HepG2 (cell line): ENCODE data around the gene PHOSPHO2. TPM values are rescaled to one million over a fixed set of nuclear protein-coding genes. Genes with fewer than 3 reads are reported as not detected.

Source experiments
- ATAC-seq: fragments of 200-7000 bp; cut with Tn5 transposase; 3 replicates; pipeline ENCODE4 v1.9.1; 2020; ENCODE audit warnings: mild to moderate bottlenecking, moderate library complexity
- BruUV-seq: library from RNA; stranded (reverse); fragments of 400-500 nt; replicated peaks from 2 replicates; lab custom pipeline; 2021; lab: Mats Ljungman, UMichigan
- CTCF ChIA-PET: fragments of 300-600 bp; formaldehyde crosslinking; extraction: SDS; loops from one replicate; lab custom pipeline; 2021; ENCODE audit warnings: low total read pairs, inconsistent platforms, low intra/inter-chr PET ratio; lab: Yijun Ruan, JAX
- POLR2A ChIA-PET: fragments of 350-600 bp; sonication (Branson Sonifier 250); formaldehyde crosslinking; loops from one replicate; lab custom pipeline; 2020; ENCODE audit warnings: antibody characterized with exemption, inconsistent platforms; lab: Yijun Ruan, JAX
- DNase-seq: peaks from one replicate; pipeline ENCODE4 v3.0.0-alpha.2; 2015; ENCODE audit warnings: low spot score
- FAIRE-seq: peaks from 3 replicates; lab custom pipeline; 2011; peaks lifted over from hg19 to GRCh38; lab: Jason Lieb, UNC
- H2AFZ ChIP-seq: one replicate; pipeline ENCODE4 v1.6.1; 2011; ENCODE audit warnings: low read length, inconsistent platforms
- H3K27ac ChIP-seq: fragments of 300-600 bp; 3 replicates; pipeline ENCODE4 v1.8.0; 2011; ENCODE audit warnings: mixed run types, mild to moderate bottlenecking, mixed read lengths, low read length, inconsistent platforms; ENCODE audit not compliant: insufficient read depth; ENCODE audit errors: extremely low read length
- H3K27me3 ChIP-seq, 2 experiments: fragments of 200-600 bp in 1 of 2; 2 replicates in 1 of 2; 3 replicates in 1 of 2; pipeline versions ENCODE4 v1.6.0 to v1.8.0; 2011; ENCODE audit warnings: low read length in 2 of 2, mild to moderate bottlenecking in 2 of 2, moderate library complexity in 2 of 2, inconsistent platforms in 1 of 2; ENCODE audit not compliant: insufficient read depth in 2 of 2, control insufficient read depth in 1 of 2
- H3K36me3 ChIP-seq, 2 experiments: fragments of 200-600 bp in 1 of 2; replicated peaks in 1 of 2; 2 replicates in 1 of 2; 3 replicates in 1 of 2; pipeline versions ENCODE4 v1.5.1 to v1.8.0; 2011; ENCODE audit warnings: low read length in 2 of 2, inconsistent platforms in 1 of 2; ENCODE audit not compliant: insufficient read depth in 2 of 2, control insufficient read depth in 1 of 2
- H3K4me1 ChIP-seq: 2 replicates; pipeline ENCODE4 v1.5.1; 2012; ENCODE audit warnings: low read length, inconsistent platforms; ENCODE audit not compliant: insufficient read depth
- H3K4me2 ChIP-seq: 2 replicates; pipeline ENCODE4 v1.6.0; 2011; ENCODE audit warnings: low read depth, low read length, inconsistent platforms
- H3K4me3 ChIP-seq, 3 experiments: fragments of 200-600 bp in 1 of 3; sonication (generic), shearing (Covaris generic) in 1 of 3; replicated peaks in 1 of 3; 2 replicates each; pipeline ENCODE4 v1.5.1; 2011 to 2016; ENCODE audit warnings: low read length in 3 of 3, inconsistent platforms in 2 of 3, low read depth in 2 of 3, mild to moderate bottlenecking in 2 of 3, control low read depth in 1 of 3, mixed read lengths in 1 of 3; ENCODE audit not compliant: insufficient read depth in 1 of 3
- H3K79me2 ChIP-seq: one replicate; pipeline ENCODE4 v1.6.1; 2011; ENCODE audit warnings: low read length, inconsistent platforms; ENCODE audit not compliant: insufficient read depth
- H3K9ac ChIP-seq: 2 replicates; pipeline ENCODE4 v1.6.0; 2011; ENCODE audit warnings: mild to moderate bottlenecking, low read depth, low read length, inconsistent platforms; ENCODE audit not compliant: insufficient read depth
- H3K9me3 ChIP-seq: 2 replicates; pipeline ENCODE4 v1.5.1; 2012; ENCODE audit warnings: mild to moderate bottlenecking, low read length
- H4K20me1 ChIP-seq: 2 replicates; pipeline ENCODE4 v1.6.0; 2011; ENCODE audit warnings: inconsistent platforms, mild to moderate bottlenecking, low read length, moderate library complexity; ENCODE audit not compliant: insufficient read depth
- NKX3-1 ChIP-seq: sonication (generic); formaldehyde crosslinking; IDR thresholded peaks from 2 replicates; pipeline ENCODE4 v1.5.0; 2020; ENCODE audit warnings: missing genetic modification reagents
- WGBS: methylation state at CpG from one replicate; pipeline ENCODE4 v1.1.6; 2017; ENCODE audit warnings: low lambda C conversion rate; 5-methylcytosine and 5-hydroxymethylcytosine counted together
- in situ Hi-C: cut with HindIII; loops from 2 replicates; pipeline ENCODE4 v1.10.0; 2017; ENCODE audit warnings: low pct_unique_long_range_greater_than_20kb; ENCODE audit not compliant: extremely low pct_ligation_motif_present
- intact Hi-C: fragments of 100-400 bp; cut with micrococcal nuclease; formaldehyde crosslinking; loops from one replicate; pipeline ENCODE4 v1.10.0; 2022; ENCODE audit not compliant: unreplicated experiment
- polyA plus RNA-seq, 8 experiments: library from polyadenylated mRNA; depleted of rRNA in 3 of 8; stranded (reverse) in 7 of 8; unstranded in 1 of 8; fragments of >200 nt; fragmentation: Illumina TruSeq in 4 of 8; extraction: Trizol in 4 of 8; gene quantifications; 2 replicates each; pipeline versions ENCODE4 v1.2.1 to v1.2.3, GENCODE V29; 2011 to 2016; ENCODE audit warnings: low read depth in 4 of 8, missing spikeins in 1 of 8, mixed read lengths in 1 of 8; ENCODE audit not compliant: insufficient read depth in 1 of 8
- total RNA-seq, 5 experiments: library from RNA; depleted of rRNA; stranded (reverse); fragments of >200 nt; fragmentation: Illumina TruSeq; extraction: Trizol; gene quantifications; 2 replicates each; pipeline ENCODE4 v1.2.3, GENCODE V29; 2016; ENCODE audit warnings: low read depth in 1 of 5
- TF ChIP-seq, protein P1 (sequence below): sonication (generic); formaldehyde crosslinking; IDR thresholded peaks from 2 replicates; pipeline ENCODE4 v1.4.0; 2020; ENCODE audit warnings: missing genetic modification reagents, mild to moderate bottlenecking, borderline replicate concordance
- TF ChIP-seq, protein P2 (sequence below): sonication (generic); formaldehyde crosslinking; IDR thresholded peaks from 2 replicates; pipeline ENCODE4 v1.8.0; 2022; ENCODE audit warnings: mild to moderate bottlenecking, missing genetic modification reagents

PHOSPHO2 gene
- total and polyA plus RNA-seq, 2 of the 13 experiments (the other 11 are each of a cell fraction or from before 2014, with no cell fraction given): 6.1 to 11.4 TPM

GRCh38 chr2:169709981-169710380 lies 15.7 kb downstream of the PHOSPHO2 start:
- FAIRE-seq: no peak
- H3K4me3 ChIP-seq: no peak overlapping the region
- H3K27me3 ChIP-seq: no peaks in the 10 kb centered on the region
- no peak overlapping the region for H3K27ac ChIP-seq
- no peak for ATAC-seq
- H3K9me3 ChIP-seq: no peaks in the 10 kb centered on the region
- TF ChIP-seq NKX3-1 (CRISPR knock-in tag): no peak
- TF ChIP-seq, protein P1, sequence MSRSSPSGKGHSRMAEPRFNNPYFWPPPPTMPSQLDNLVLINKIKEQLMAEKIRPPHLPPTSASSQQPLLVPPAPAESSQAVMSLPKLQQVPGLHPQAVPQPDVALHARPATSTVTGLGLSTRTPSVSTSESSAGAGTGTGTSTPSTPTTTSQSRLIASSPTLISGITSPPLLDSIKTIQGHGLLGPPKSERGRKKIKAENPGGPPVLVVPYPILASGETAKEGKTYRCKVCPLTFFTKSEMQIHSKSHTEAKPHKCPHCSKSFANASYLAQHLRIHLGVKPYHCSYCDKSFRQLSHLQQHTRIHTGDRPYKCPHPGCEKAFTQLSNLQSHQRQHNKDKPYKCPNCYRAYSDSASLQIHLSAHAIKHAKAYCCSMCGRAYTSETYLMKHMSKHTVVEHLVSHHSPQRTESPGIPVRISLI (CRISPR knock-in tag): no peak
- TF ChIP-seq, protein P2, sequence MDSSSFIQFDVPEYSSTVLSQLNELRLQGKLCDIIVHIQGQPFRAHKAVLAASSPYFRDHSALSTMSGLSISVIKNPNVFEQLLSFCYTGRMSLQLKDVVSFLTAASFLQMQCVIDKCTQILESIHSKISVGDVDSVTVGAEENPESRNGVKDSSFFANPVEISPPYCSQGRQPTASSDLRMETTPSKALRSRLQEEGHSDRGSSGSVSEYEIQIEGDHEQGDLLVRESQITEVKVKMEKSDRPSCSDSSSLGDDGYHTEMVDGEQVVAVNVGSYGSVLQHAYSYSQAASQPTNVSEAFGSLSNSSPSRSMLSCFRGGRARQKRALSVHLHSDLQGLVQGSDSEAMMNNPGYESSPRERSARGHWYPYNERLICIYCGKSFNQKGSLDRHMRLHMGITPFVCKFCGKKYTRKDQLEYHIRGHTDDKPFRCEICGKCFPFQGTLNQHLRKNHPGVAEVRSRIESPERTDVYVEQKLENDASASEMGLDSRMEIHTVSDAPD (CRISPR knock-in tag): no peak
- TF ChIP-seq, all 625 proteins: peak for 0
- WGBS: 100% methylated on average over 1 of the region's 1 CpG
- H2AFZ ChIP-seq: no peak overlapping the region
- no peaks in the 10 kb centered on the region for H3K79me2 ChIP-seq
- H3K4me1 ChIP-seq: peaks cover 32% of the 10 kb centered on the region
- in situ Hi-C loops (no loop called here), intact Hi-C loops (no loop called here)
- no TSS peak for BruUV-seq
- ChIA-PET POLR2A (interaction anchor here (1.1 kb wide), 1 partner anchor 52 kb away, joined by 3 read pairs; no protein-coding TSS in a partner anchor), CTCF (no interaction called here)
- no peak overlapping the region for H3K4me2 ChIP-seq
- H3K36me3 ChIP-seq: 0 out of 5 replicates have a peak, but pooled peaks cover 0 to 8% of the 10 kb centered on the region in 2 experiments
- no peak for DNase-seq
- no peaks in the 10 kb centered on the region for H4K20me1 ChIP-seq
- no peak overlapping the region for H3K9ac ChIP-seq
